Measurements from ENCODE around the gene ATG10.

DNA sequence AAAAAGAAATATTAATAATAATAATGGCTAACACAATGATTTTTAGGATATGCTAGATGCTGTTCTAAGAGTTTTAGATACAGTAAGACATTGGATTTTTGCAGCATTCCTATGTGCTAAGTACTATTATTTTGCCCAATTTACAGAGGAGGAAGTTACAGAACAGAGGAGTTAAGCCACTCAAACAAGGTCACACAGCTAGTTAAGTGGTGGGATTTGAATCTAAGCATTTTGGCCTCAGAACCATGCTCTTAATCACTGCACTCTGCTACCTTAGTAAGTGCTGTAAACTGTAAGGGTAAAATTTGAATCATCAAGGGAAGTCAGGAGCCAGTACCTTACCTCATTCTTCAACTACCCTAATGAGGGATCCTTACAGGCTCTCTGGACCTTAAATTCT is 280.9 kb downstream of the ATG10 start:
- TF ChIP-seq, protein P1, sequence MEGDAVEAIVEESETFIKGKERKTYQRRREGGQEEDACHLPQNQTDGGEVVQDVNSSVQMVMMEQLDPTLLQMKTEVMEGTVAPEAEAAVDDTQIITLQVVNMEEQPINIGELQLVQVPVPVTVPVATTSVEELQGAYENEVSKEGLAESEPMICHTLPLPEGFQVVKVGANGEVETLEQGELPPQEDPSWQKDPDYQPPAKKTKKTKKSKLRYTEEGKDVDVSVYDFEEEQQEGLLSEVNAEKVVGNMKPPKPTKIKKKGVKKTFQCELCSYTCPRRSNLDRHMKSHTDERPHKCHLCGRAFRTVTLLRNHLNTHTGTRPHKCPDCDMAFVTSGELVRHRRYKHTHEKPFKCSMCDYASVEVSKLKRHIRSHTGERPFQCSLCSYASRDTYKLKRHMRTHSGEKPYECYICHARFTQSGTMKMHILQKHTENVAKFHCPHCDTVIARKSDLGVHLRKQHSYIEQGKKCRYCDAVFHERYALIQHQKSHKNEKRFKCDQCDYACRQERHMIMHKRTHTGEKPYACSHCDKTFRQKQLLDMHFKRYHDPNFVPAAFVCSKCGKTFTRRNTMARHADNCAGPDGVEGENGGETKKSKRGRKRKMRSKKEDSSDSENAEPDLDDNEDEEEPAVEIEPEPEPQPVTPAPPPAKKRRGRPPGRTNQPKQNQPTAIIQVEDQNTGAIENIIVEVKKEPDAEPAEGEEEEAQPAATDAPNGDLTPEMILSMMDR (IDR thresholded peaks at IDR 0.05): no peak
- no peak for TF ChIP-seq POLR2A (IDR thresholded peaks at IDR 0.05)

Measured in lower leg skin (tissue), 3 donors.